ENCODE data around the gene TSC22D3. TPM values are rescaled to one million over a fixed set of nuclear protein-coding genes. Genes with fewer than 3 reads are reported as not detected.

Gene TSC22D3
- polyA plus RNA-seq, 1 of the 3 experiments (the other 2 are of a cell fraction) = 9.2 TPM

DNA sequence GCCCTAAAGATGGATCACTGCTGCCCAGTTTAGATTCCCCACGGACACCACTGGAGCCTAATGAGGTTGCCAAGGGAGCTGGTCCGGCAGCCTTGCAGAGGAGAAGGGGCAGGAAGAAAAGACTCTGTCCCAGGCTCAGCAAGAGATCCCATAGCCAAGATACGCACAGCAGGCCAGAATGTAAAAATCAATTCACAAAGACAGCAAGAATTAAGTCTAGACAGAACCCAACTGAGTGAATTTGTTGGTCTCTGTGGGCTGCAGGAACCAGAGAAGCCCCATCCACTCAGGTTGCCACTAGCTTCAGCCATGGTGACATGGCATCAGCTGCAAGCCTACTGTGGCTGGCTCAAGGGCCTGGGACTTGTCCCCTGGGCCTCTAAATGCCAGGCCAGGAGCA is 22.9 kb downstream of the TSC22D3 start:
- CTCF ChIA-PET = interaction anchor here (2.3 kb wide), 1 partner anchor 24 kb away, joined by 11 read pairs; the partner anchor contains the start of gene NCBP2L
- Histone ChIP-seq H3K4me2 (no peak overlapping the region), H4K20me1 (ENCODE audit: insufficient read depth) (no peaks in the 10 kb centered on the region), H3F3A (replicated peaks; ENCODE audit: insufficient read depth) (no peaks in the 10 kb centered on the region), H2AFZ (ENCODE audit: low read depth) (no peak overlapping the region), H3K9me3 (no peaks in the 10 kb centered on the region), H3K4me3 (ENCODE audit: low read depth in 2 of 2, low read length in 1 of 2) (no peak overlapping the region), H3K79me2 (ENCODE audit: insufficient read depth) (no peaks in the 10 kb centered on the region), H3K9me2 (no peaks in the 10 kb centered on the region), H3K27me3 (ENCODE audit: insufficient read depth) (peaks cover 40% of the 10 kb centered on the region), H3K4me1 (ENCODE audit: control insufficient read depth in 1 of 2, insufficient read depth in 2 of 2, low read depth in 1 of 2, low read length in 1 of 2) (no peaks in the 10 kb centered on the region), H3K9ac (no peak overlapping the region), H3K27ac (ENCODE audit: low read depth in 2 of 2, low read length in 1 of 2) (no peak overlapping the region), H3K36me3 (replicated peaks in 1 of 2; ENCODE audit: control insufficient read depth in 1 of 2, insufficient read depth in 2 of 2, low read length in 1 of 2) (no peaks in the 10 kb centered on the region)
- WGBS (ENCODE audit: low lambda C conversion rate) = 33% methylated on average over 3 of the region's 3 CpGs
- no peak for TF ChIP-seq FOXM1 (IDR thresholded peaks at IDR 0.05; ENCODE audit: low read depth)
- TF ChIP-seq ZBTB33 (IDR thresholded peaks at IDR 0.05; ENCODE audit: borderline replicate concordance, low read depth) = no peak
- no peak for TF ChIP-seq NFIC (IDR thresholded peaks at IDR 0.05; ENCODE audit: borderline replicate concordance)
- no peak for TF ChIP-seq POLR2AphosphoS5 (IDR thresholded peaks at IDR 0.05; ENCODE audit: low read depth, low read length)
- TF ChIP-seq MXI1 (IDR thresholded peaks at IDR 0.05; ENCODE audit: low read depth, low read length) = no peak
- TF ChIP-seq GABPA (IDR thresholded peaks at IDR 0.05; ENCODE audit: low read depth) = no peak
- TF ChIP-seq RXRA (IDR thresholded peaks at IDR 0.05; ENCODE audit: borderline replicate concordance, low read depth) = no peak
- TF ChIP-seq TAF1 (IDR thresholded peaks at IDR 0.05; ENCODE audit: borderline replicate concordance, low read depth, low read length) = no peak
- no peak for TF ChIP-seq FOSL2 (IDR thresholded peaks at IDR 0.05; ENCODE audit: borderline replicate concordance, low read depth)
- TF ChIP-seq EP300 (IDR thresholded peaks at IDR 0.05; ENCODE audit: borderline replicate concordance in 1 of 2, low read depth in 1 of 2, low read length in 1 of 2) = no peak
- TF ChIP-seq EZH2phosphoT487 (IDR thresholded peaks at IDR 0.05; ENCODE audit: borderline replicate concordance, low read depth) = no peak
- TF ChIP-seq, protein P1, sequence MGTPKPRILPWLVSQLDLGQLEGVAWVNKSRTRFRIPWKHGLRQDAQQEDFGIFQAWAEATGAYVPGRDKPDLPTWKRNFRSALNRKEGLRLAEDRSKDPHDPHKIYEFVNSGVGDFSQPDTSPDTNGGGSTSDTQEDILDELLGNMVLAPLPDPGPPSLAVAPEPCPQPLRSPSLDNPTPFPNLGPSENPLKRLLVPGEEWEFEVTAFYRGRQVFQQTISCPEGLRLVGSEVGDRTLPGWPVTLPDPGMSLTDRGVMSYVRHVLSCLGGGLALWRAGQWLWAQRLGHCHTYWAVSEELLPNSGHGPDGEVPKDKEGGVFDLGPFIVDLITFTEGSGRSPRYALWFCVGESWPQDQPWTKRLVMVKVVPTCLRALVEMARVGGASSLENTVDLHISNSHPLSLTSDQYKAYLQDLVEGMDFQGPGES (IDR thresholded peaks at IDR 0.05; ENCODE audit: low read depth, low read length) = no peak
- no peak for TF ChIP-seq TCF12 (IDR thresholded peaks at IDR 0.05)
- TF ChIP-seq RCOR1 (IDR thresholded peaks at IDR 0.05; ENCODE audit: low read length) = no peak
- TF ChIP-seq CTCF (IDR thresholded peaks at IDR 0.05) = no peak
- TF ChIP-seq TEAD4 (IDR thresholded peaks at IDR 0.05; ENCODE audit: borderline replicate concordance, insufficient read depth) = no peak
- no peak for TF ChIP-seq REST (IDR thresholded peaks at IDR 0.05; ENCODE audit: low read depth, low read length)
- POLR2A ChIA-PET = no interaction called here
- no peak for DNase-seq

Data from SK-N-SH (cell line).